GM19025 (cell line): ENCODE results near the gene ICA1L.
"Not testable (repeated sequence)": the region's sequence is repeated elsewhere in the genome, so short reads cannot be mapped to it uniquely, and the experiment has no call there.

Experiments
- ATAC-seq: cut with Tn5 transposase; IDR thresholded peaks from one replicate; pipeline ENCODE4 v1.9.1; 2021; ENCODE audit warnings: mild to moderate bottlenecking, low read depth, moderate library complexity; ENCODE audit not compliant: unreplicated experiment

The ICA1L gene

DNA sequence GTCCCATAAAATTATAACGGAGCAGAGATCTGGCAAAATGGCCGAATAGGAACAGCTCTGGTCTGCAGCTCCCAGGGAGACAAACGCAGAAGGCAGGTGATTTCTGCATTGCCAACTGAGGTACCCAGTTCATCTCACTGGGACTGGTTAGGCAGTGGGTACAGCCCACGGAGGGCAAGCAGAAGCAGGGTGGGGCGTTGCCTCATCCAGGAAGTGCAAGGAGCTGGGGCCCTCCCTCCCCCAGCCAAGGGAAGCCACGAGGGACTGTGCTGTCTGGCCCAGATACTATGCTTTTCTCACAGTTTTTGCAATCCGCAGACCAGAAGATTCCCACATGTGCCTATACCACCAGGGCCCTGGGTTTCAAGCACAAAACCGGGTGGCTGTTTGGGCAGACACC lies 22.8 kb downstream of the ICA1L start:
- no peak for ATAC-seq

DNA sequence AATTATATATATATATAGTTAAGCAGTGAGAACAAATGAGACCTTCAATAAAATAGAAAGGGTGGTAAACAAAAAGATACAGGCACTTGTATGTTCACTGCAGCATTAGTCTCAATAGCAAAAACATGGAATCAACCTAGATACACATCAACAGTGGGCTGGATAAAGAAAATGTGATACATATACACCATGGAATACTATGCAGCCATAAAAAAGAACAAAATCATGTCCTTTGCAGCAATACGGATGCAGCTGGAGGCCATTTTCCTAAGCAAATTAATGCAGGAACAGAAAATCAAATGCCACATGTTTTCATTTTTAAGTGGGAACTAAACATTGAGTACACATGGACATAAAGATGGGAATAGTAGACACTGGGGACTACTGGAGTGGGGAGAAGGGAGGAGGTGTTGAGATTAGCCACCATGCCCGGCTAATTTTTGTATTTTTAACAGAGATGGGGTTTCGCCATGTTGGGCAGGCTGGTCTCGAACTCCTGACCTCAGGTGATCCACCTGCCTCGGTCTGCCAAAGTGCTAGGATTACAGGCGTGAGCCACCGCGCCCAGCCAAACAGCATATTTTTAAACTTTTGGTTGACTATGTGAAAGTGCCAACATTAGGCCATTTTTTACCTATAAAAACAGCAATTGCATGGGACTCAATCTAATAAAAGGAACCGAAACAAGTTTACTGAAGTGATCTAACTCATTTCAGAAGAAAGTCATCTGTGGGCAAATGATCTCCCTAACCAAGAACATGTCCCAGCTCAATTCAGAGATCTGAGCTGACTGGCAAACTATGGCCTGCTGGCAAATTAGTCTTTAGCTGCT lies 23.7 kb downstream of the ICA1L start:
- ATAC-seq, result no peak

DNA sequence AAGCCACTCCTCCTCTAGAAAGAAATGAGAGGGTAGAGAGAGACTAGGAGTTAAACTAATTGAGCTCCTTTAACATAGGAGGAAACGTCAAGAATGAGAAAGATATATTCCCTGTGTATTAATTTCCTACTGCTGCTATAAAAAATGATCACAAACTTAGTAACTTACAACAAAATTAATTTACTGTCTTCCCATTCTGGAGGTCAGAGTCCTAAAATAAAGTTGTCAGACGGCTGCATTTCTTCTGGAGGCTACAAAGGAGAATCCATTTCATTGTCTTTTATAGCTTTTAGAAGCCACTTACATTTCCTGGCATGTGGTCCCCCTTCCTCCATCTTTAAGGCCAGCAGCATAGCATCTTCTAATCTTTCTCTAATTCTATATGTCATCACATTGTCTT lies 26.9 kb downstream of the ICA1L start:
- ATAC-seq, result no peak

DNA sequence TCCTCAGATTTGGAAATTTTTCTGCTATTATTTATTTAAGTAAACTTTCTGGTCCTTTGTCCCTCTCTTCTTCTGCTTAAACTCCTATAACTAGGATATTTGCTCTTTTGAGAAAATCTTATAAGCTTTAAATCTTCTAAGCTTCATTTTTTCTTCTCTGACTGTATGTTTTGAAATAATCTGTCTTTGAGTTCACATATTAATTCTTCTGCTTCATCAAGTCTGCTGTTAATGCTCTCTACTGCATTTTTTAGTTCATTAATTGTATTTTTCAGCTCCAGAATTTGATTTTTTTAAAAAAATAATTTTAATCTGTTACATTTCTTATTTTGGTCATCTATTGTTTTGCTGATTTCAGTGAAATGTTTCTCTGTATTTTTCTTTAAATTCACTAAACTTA lies 28.9 kb downstream of the ICA1L start:
- ATAC-seq, result no peak

DNA sequence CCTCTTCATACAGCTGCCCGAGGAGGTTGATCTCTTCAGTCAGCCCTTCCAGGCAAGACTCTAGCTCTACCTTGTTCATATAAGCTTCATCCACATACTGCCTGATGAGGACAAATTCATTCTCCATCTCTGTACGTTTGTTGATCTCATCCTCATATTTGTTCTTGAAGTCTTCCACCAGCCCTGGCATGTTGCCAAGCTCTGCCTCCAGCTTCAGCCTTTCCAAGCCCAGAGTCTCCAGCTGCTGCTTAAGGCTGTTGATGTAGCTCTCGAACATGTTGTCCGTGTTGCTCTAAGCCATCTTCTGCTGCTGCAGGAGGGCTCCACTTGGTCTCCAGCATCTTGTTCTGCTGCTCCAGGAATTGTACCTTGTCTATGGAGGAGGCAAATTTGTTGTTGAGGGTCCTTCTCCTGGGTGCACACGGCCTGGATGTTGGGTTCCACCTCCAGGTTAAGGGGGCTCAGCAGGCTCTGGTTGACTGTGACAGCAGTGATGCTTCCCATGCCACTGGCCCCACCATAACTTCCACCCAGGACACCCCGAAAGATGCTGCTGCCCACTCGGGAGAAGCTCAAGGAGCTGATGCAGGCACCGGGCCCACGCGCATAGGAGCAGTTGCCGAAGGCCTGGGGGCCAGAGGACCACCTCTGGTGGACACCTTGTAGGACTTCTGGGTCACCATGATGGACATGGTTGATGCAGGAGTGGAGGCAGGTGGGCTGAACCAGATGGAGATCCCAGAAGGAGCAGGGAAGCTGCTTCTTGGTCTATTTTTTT lies 30.3 kb downstream of the ICA1L start:
- no peak for ATAC-seq

DNA sequence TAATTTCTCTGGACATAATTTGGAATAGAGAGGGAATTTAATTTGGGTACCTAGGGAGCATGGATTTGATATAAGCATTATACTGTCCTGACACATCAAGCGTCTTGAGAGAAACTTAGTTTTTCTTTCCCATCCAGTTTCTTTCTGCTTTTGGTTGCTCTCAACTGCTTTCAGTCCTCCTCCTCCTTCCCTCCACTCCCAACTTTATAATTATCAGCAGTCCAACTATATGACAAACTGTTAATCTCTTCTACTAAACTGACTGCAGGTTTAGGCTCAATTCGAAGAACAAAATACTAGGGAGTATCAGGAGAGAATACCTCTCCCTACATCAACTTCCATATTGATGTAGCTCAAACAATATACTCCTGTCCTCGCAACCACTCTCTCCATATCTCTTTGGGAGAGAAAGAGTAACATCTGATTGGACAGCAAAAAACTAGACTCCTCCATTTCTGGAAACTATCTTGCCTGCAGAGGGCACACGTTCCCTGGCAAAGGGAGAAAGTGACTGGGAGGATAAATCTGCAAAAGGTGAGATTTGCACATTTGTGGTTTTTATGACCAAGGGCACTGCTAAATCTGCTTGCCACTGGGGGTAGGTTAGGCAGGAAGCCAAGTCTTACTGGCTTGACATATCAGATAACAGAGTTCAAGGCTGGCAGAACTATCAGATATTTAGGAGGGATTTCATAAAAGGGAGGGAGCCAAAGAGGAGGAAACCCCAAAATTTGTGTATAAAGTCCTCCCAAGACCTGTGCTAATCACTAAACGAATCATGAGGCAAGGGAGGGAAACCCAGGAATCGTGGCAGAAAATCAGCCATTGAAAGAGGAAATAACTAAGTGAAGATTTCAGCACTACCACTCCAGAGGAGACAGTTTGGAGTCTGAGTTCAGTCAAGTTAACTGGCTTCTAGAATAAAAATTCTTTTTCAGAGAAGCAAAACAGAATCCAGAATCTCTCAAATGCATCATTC lies 40.0 kb downstream of the ICA1L start:
- ATAC-seq, result no peak

DNA sequence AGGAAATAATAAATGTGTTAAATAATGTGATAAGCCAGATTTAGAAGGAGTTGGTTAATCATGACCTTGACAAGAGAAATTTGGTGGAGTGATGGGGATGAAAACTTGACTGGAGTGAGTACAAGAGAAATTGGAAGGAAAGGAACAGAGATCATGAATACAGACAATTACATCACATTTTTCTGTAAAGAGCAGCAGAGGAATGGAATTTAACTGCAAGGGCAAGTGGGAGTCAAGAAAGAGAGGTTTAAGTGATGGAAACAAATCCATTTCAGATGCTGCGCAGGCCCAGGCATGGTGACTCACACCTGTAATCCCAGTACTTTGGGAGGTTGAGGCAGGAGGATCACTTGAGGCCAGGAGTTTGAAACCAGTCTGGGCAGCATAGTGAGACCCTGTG lies 46.7 kb downstream of the ICA1L start:
- no peak for ATAC-seq

DNA sequence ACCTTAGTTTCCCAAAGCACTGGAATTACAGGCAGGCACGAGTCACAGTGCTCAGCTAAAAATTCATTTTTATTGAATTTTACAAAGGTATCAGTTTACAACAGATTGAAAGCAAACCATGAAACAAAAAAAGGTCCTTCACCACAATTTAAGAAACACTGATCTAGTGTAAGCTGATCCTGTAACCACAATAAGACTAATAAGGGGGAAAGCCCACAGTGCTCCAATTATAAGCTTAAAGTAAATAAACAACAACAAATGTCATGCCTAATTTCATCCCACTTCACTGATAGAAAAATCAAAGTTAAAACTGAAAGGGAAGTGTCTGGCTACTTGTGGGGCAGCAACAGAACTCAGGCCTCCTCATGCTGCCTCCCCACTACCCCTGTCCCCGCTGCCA lies 49.2 kb downstream of the ICA1L start:
- ATAC-seq, result no peak

DNA sequence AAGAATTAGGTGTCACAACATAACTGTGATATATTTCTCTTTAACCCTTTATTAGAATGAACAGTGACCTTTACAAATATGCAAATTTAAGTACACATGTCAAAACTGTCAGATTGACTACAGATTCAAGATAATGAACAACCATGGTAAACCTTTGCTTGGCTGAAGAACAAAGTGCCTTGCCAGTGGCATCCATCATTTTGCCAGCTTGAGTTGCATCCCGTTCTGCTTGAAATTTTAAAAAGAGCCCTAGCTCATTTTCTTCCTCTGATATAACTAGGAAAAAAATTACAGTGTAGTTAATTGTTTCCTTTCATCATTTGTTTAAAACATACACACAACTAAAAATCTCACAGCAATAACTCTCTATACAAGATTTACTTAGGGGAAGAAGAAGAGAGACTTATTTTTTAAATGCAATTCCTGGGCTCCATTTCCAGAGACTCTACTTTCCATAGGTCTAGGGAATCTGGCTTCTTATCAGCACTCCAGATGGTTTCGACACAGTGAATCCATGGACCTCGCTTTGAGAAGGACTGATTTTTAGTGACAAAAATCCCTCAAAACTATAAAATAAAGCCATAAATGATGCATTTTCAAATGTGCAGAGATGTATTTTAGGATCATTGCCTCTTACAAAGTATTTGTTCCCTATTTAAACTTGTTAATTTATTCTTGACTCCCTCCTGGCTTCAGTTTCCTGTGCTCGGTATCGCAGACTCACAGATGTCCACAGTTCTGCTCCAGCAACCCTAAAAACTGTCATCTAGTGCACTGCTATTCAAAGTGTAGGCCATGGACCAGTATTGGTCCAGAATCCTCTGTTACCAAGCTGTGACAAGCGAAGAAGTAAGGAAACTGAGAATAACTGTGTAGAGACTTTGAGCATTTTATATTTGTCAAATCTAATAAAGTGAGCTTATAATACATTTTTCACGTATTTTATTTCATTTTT lies 50.1 kb downstream of the ICA1L start:
- no peak for ATAC-seq

DNA sequence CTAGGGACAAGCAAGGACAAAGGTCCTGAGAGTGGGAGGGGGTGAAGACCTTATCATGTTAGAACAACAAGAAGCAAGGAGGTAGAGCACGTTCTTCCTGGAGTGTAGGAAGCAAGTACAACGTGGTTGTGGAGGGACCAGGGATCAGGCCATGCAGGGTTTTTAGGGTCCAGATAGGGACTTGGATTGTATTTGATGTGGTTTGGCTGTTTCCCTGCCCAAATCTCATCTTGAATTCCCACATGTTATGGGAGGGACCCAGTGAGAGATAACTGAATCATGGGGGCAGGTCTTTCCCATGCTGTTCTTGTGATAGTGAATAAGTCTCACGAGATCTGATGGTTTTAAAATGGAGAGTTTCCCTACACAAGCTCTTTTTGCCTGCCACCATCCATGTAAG lies 53.2 kb downstream of the ICA1L start:
- ATAC-seq, result no peak

DNA sequence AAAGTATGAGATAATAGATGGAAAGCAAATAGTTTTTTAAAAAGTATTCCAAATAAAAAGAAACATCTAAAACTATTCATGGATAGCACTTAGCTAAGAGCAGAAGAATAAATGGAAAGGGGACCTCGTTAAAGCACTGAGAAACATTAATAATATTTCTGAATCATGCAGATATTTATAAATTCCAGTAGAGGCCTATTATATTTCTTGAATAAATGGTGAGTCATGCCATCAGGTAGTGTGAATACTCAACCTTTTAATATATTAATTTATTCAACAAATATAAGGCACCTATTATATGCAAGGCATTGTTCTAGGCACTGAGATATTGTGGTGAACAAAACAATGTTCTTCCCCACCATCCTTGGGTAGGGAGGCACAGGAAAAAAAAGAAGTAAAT lies 53.8 kb downstream of the ICA1L start:
- no peak for ATAC-seq

DNA sequence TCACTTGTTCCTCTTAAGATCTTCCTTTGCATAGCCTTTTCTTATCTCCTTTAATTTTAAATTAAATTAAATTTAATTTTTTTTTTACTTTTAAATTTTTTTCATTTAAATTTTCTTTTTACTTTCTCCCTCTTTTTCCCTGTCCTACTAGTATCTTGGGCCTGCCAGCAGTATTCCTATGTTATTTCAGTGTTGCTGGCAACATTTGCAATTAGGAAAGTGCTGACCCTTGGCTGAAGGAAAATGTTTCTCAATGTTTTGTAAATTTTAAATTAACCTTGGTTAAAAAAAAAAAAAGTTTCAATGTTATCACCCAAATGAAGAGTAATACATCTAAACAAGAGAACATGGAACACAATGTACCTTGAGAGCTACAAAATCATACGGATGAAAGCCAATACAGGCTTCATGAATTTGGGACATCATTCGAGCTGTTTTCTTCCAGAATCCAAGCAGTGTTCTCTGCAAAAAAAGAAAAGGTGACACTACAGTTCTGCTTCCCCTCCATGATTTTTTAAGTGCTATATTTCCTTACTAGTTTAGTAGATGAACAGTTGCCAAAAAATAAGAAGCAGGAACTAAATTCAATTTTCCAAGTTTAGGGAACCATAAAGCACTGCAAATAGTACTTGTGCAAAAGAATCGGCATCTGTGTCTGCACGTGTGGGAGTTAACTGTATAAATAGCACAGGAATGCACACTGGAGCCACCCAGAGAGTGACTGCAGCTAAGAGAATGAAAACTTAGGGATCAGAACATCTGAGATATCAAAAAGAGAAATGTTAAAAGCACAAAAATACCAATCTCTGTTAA lies 55.8 kb downstream of the ICA1L start:
- ATAC-seq, result no peak

DNA sequence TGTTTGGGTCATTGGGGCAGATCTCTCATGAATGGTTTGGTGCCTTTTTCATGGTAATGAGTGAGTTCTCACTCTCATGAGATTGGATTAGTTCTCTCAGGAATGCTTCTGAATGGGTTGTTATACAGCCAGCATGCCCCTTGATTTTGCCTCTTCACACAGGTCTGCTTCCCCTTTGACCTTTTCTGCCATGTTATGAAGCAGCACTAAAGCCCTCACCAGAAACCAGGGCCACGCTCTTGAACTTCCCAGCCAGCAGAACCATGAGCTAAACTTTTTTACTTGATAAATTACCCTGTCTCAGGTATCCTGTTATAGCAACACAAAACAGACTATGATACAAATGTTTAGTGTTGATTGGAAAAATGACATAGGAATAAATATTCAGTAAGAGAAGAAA lies 57.3 kb downstream of the ICA1L start:
- no peak for ATAC-seq

DNA sequence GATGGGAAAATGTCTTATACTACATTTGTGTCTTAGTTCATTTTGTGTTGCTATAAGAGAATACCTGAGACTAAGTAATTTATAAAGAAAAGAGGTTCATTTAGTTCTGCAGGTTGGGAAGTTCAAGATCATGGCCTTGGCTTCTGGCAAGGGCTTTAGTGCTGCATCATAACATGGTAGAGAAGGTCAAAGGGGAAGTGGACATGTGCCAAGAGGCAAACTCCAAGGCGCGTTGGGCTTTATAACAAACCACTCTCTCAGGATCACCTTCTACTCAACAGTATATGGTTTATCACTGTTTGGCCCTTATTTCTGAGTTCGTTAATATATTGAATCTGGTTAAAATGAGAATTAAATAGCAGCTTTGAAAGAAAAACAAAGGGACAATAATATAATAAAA lies 58.2 kb downstream of the ICA1L start:
- ATAC-seq, result no peak

DNA sequence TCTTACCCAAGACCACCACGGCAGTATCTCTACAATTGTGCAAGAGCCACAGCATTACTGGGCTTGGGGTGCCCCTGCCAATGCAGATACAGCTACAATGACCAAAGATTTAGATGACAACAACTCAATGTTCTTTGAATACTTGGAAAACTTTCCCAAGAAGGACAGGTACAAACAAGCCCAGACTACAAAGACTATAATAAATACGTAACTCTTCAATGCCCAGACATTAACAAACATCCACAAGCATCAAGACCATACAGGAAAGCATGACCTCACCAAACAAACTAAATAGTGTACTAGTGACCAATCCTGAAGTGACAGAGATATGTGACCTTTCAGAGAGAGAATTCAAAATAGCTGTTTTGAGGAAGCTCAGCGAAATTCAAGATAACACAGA lies 62.8 kb downstream of the ICA1L start:
- no peak for ATAC-seq

DNA sequence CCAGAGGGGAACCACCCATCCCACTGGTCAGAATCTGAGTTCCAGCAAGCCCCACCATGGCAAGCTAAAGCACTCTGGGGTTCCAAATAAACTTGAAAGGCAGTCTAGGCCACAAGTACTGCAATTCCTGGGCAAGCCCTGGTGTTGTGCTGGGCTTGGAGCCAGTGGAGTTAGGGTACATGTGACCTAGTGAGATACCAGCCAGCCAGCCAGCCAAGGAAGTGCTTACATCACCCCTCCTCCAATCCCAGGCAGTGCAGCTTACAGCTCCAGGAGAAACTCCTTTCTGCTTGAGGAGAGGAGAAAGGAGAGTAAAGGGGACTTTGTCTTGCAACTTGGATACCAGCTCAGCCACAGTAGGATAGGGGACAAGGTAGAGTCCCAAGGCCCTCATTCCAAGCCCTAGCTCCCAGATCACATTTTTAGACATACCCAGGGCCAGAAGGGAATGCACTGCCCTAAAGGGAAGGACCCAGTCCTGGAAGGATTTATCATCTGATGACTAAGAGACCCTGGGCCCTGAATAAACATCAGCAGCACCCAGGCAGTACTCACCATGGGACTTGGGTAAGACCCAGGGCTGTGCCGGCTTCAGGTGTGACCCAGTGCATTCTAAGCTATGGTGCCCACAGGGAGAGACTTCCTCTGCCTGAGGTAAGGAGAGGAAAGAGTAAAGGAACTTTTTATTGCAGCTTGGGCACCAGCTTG lies 64.0 kb downstream of the ICA1L start:
- not testable (repeated sequence) for ATAC-seq

DNA sequence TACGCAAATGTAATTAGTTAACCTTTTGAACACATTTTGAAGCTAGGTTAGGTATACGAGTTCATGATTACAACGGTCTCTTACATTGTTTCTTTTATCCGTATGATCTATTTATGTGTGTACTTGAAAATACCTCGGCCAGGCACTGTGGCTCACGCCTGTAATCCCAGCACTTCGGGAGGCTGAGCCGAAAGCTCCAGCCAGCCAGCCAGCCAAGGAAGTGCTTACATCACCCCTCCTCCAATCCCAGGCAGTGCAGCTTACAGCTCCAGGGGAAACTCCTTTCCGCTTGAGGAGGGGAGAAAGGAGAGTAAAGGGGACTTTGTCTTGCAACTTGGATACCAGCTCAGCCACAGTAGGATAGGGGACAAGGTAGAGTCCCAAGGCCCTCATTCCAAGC lies 65.7 kb downstream of the ICA1L start:
- ATAC-seq, result not testable (repeated sequence)

DNA sequence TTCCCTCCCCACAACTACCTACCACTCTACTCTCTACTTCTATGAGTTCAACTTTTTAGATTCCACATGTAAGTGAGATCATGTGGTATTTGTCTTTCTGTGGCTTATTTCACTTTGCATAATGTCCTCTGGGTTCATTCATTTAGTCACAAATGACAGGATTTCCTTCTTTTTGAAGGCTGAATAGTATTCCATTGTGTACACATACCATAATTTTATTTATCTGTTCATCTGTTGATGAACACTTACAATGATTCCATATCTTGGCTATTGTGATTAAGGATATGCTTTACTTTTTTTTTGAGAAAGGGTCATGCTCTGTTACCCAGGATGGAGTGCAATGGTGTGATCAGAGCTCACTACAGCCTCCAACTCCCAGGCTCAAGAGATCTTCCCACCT lies 73.6 kb downstream of the ICA1L start:
- ATAC-seq, result no peak
